AG04450 (cell line): ENCODE data around the gene BTN3A1. TPM values are rescaled to one million over a fixed set of nuclear protein-coding genes. Genes with fewer than 3 reads are reported as not detected.

ENCODE experiments used
- CTCF ChIA-PET: fragments of 300-600, 350-600 bp; formaldehyde crosslinking; extraction: SDS; loops from one replicate; lab custom pipeline; 2022; ENCODE audit warnings: antibody characterized with exemption, inconsistent platforms; lab: Charles Lee
- POLR2A ChIA-PET: fragments of 350-600 bp; formaldehyde crosslinking; extraction: SDS; loops from one replicate; lab custom pipeline; 2021; ENCODE audit warnings: antibody characterized with exemption, inconsistent platforms; lab: Yijun Ruan, JAX
- DNase-seq: peaks from one replicate; pipeline ENCODE4 v3.0.0-alpha.2; 2011; ENCODE audit warnings: low read depth, low spot score
- H3K27ac ChIP-seq: one replicate; pipeline ENCODE4 v1.5.1; 2012; ENCODE audit warnings: low read depth, low read length, control low read depth
- H3K27me3 ChIP-seq: one replicate; pipeline ENCODE4 v1.6.0; 2012; ENCODE audit warnings: low read length; ENCODE audit not compliant: control insufficient read depth, insufficient read depth
- H3K4me3 ChIP-seq: 2 replicates; pipeline ENCODE4 v1.5.1; 2011; ENCODE audit warnings: mild to moderate bottlenecking, low read depth, low read length, control low read depth
- H3K9me3 ChIP-seq: 2 replicates; pipeline ENCODE4 v1.5.1; 2012; ENCODE audit warnings: low read length; ENCODE audit not compliant: control insufficient read depth, insufficient read depth
- polyA plus RNA-seq: library from polyadenylated mRNA; depleted of rRNA; stranded (reverse); fragments of >200 nt; gene quantifications from 2 replicates; pipeline ENCODE4 v1.2.3, GENCODE V29; 2011
- TF ChIP-seq, protein P1 (sequence below): IDR thresholded peaks from 2 replicates; pipeline ENCODE4 v1.5.1; 2011; ENCODE audit warnings: low read depth, low read length, control low read depth, inconsistent platforms

The BTN3A1 gene
- polyA plus RNA-seq, 1 experiment = 32.7 TPM

DNA sequence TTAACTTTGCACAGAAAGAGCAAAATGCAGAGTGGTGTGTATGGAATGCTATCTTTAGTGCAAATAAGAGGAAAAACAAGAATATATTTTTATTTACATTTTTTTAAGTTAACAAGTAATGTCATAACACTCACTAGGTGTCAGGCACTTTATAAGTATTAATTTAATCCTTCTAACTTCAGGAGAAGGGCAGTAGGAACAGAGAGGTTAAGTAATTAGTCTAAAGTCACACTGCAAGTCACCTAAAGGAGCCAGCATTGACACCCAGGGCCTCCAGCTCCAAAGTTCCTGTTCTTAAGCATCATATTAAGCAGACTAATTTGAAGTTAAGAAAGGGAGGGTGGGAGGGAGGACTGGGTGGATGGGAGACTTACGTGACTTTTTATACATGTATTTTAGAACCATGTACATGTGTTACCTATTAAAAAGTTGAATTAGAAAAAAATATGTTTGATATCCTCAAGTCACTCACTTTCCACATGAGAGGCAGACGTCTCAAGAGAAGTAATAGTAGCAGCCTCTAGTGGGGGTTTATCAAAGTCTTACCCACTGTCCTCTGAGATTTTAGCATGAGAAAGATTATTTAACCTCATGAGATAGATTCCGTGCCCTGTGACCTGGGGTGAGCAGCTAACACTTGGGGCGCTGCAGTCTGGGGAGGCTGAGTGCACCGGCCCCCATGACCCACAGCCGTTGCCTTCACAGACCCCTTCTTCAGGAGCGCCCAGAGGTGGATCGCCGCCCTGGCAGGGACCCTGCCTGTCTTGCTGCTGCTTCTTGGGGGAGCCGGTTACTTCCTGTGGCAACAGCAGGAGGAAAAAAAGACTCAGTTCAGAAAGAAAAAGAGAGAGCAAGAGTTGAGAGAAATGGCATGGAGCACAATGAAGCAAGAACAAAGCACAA lies 7.0 kb downstream of the BTN3A1 start:
- no peak for DNase-seq
- TF ChIP-seq, protein P1, sequence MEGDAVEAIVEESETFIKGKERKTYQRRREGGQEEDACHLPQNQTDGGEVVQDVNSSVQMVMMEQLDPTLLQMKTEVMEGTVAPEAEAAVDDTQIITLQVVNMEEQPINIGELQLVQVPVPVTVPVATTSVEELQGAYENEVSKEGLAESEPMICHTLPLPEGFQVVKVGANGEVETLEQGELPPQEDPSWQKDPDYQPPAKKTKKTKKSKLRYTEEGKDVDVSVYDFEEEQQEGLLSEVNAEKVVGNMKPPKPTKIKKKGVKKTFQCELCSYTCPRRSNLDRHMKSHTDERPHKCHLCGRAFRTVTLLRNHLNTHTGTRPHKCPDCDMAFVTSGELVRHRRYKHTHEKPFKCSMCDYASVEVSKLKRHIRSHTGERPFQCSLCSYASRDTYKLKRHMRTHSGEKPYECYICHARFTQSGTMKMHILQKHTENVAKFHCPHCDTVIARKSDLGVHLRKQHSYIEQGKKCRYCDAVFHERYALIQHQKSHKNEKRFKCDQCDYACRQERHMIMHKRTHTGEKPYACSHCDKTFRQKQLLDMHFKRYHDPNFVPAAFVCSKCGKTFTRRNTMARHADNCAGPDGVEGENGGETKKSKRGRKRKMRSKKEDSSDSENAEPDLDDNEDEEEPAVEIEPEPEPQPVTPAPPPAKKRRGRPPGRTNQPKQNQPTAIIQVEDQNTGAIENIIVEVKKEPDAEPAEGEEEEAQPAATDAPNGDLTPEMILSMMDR = no peak
- H3K27ac ChIP-seq = no peak overlapping the region
- H3K4me3 ChIP-seq = no peak overlapping the region
- no peaks in the 10 kb centered on the region for H3K9me3 ChIP-seq
- POLR2A ChIA-PET = no interaction called here
- CTCF ChIA-PET = no interaction called here
- no peaks in the 10 kb centered on the region for H3K27me3 ChIP-seq

- TF ChIP-seq, protein P1 = no peak
- CTCF ChIA-PET = interaction anchor here (1.1 to 2.4 kb wide), 2 partner anchors 70 to 79 kb away, joined by 3 to 5 read pairs; no protein-coding TSS in a partner anchor
- H3K27me3 ChIP-seq = no peaks in the 10 kb centered on the region
- no peak for DNase-seq
- peak overlapping the region; percentile 4 for H3K27ac ChIP-seq
- POLR2A ChIA-PET = no interaction called here
- H3K4me3 ChIP-seq = no peak overlapping the region
- H3K9me3 ChIP-seq = no peaks in the 10 kb centered on the region
Measured at GRCh38 chr6:26411751-26412150, 9.7 kb downstream of the BTN3A1 start.

GRCh38 chr6:26412228-26412627 lies 10.2 kb downstream of the BTN3A1 start:
- CTCF ChIA-PET = interaction anchor here (1.1 to 2.4 kb wide), 2 partner anchors 71 to 79 kb away, joined by 3 to 5 read pairs; no protein-coding TSS in a partner anchor
- Histone ChIP-seq H3K27me3 (no peaks in the 10 kb centered on the region), H3K4me3 (no peak overlapping the region), H3K27ac (peak overlapping the region; percentile 4), H3K9me3 (no peaks in the 10 kb centered on the region)
- POLR2A ChIA-PET = no interaction called here
- no peak for DNase-seq
- TF ChIP-seq, protein P1 = no peak

DNA sequence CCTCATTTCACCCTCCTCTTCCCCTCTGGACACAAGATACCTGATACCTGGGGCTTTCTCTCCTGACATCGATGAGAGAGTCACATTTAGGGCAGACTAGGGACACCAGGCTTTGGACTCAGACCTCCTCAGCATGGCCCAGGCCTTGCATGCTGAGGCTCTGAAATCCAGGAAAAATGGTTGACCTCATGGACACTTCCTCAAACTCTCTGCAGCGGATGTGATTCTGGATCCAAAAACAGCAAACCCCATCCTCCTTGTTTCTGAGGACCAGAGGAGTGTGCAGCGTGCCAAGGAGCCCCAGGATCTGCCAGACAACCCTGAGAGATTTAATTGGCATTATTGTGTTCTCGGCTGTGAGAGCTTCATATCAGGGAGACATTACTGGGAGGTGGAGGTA lies 10.9 kb downstream of the BTN3A1 start:
- ChIA-PET POLR2A (no interaction called here), CTCF (no interaction called here)
- Histone ChIP-seq H3K27ac (no peak overlapping the region), H3K4me3 (no peak overlapping the region), H3K9me3 (peaks cover 2% of the 10 kb centered on the region; the same call in 1 of the 2 replicates), H3K27me3 (no peaks in the 10 kb centered on the region)
- no peak for DNase-seq
- TF ChIP-seq, protein P1 = no peak

- ChIA-PET CTCF (interaction anchor here (0.8 kb wide), 1 partner anchor 73 kb away, joined by 3 read pairs; no protein-coding TSS in a partner anchor), POLR2A (interaction anchor here (0.7 kb wide), 1 partner anchor 142 kb away, joined by 3 read pairs; no protein-coding TSS in a partner anchor)
- TF ChIP-seq, protein P1 = no peak
- Histone ChIP-seq H3K4me3 (no peak overlapping the region), H3K9me3 (peaks cover 7% of the 10 kb centered on the region), H3K27me3 (no peaks in the 10 kb centered on the region), H3K27ac (no peak overlapping the region)
- no peak for DNase-seq
Measured at GRCh38 chr6:26414281-26414680, 12.2 kb downstream of the BTN3A1 start.
